Spleen (tissue), 11 donors: ENCODE measurements around the gene RIMBP2. TPM values are rescaled to one million over a fixed set of nuclear protein-coding genes. Genes with fewer than 3 reads are reported as not detected.

Experiments
- DNase-seq: peaks from one replicate; pipeline ENCODE4 v3.0.0-alpha.2; 2020
- H3K27ac ChIP-seq, 8 donors: fragments of 200-600 bp; sonication (generic) in 7 of 8; 1 replicate in 4 of 8; 2 replicates in 4 of 8; pipeline versions ENCODE4 v1.5.0 to v1.8.0; 2016 to 2021; ENCODE audit warnings: inconsistent platforms in 4 of 8, mild to moderate bottlenecking in 4 of 8, moderate library complexity in 1 of 8
- H3K27me3 ChIP-seq, 7 donors: fragments of 200-600 bp; sonication (generic) in 6 of 7; replicated peaks in 1 of 7; 1 replicate in 4 of 7; 2 replicates in 3 of 7; pipeline versions ENCODE4 v1.5.0 to v1.8.0; 2016 to 2021; ENCODE audit warnings: inconsistent platforms in 3 of 7, mild to moderate bottlenecking in 1 of 7
- H3K36me3 ChIP-seq, 6 donors: fragments of 200-600 bp; sonication (generic) in 5 of 6; 1 replicate in 4 of 6; 2 replicates in 2 of 6; pipeline versions ENCODE4 v1.5.0 to v1.8.0; 2016 to 2021; ENCODE audit warnings: inconsistent platforms in 2 of 6
- H3K4me1 ChIP-seq, 6 donors: fragments of 200-600 bp; sonication (generic) in 5 of 6; 1 replicate in 3 of 6; 2 replicates in 3 of 6; pipeline versions ENCODE4 v1.5.0 to v1.8.0; 2016 to 2021; ENCODE audit warnings: inconsistent platforms in 3 of 6
- H3K4me3 ChIP-seq, 8 donors: fragments of 200-600 bp; sonication (generic) in 7 of 8; 1 replicate in 4 of 8; 2 replicates in 4 of 8; pipeline versions ENCODE4 v1.5.0 to v1.8.0; 2016 to 2021; ENCODE audit warnings: inconsistent platforms in 4 of 8, mild to moderate bottlenecking in 4 of 8, moderate library complexity in 2 of 8
- H3K9me3 ChIP-seq, 8 donors: fragments of 200-600 bp; sonication (generic) in 7 of 8; 1 replicate in 4 of 8; 2 replicates in 4 of 8; pipeline versions ENCODE4 v1.5.0 to v1.8.0; 2016 to 2021; ENCODE audit warnings: inconsistent platforms in 4 of 8
- CTCF ChIP-seq, 11 experiments: fragments of 200-600 bp in 7 of 11; fragments of 450-650 bp in 4 of 11; sonication (generic) in 4 of 11; IDR thresholded peaks in 8 of 11; conservative IDR thresholded peaks in 3 of 11; 1 replicate in 7 of 11; 2 replicates in 4 of 11; pipeline versions ENCODE4 v1.4.0 to v1.8.0; 2016 to 2021; ENCODE audit warnings: antibody characterized with exemption in 11 of 11, inconsistent platforms in 4 of 11, mild to moderate bottlenecking in 1 of 11
- POLR2A ChIP-seq, 3 donors: fragments of 450-650 bp; IDR thresholded peaks; one replicate each; pipeline ENCODE4 v1.5.1; 2017; ENCODE audit warnings: antibody characterized with exemption in 3 of 3, mild to moderate bottlenecking in 1 of 3
- POLR2AphosphoS5 ChIP-seq, 3 donors: sonication (generic); formaldehyde crosslinking; IDR thresholded peaks; one replicate each; pipeline ENCODE4 v1.5.1; 2017; ENCODE audit warnings: antibody characterized with exemption in 3 of 3
- WGBS, 5 donors: extraction: QIAGEN DNeasy Blood & Tissue Kit in 3 of 5; methylation state at CpG; one replicate each; pipeline versions ENCODE4 v1.1.5 to v1.1.7; 2013 to 2018; 5-methylcytosine and 5-hydroxymethylcytosine counted together
- intact Hi-C: fragments of 100-400 bp; cut with DNase I; formaldehyde crosslinking; loops from one replicate; pipeline ENCODE4 v1.15.0; 2023; ENCODE audit warnings: low total_unique reads
- polyA plus RNA-seq, 3 donors: library from polyadenylated mRNA; stranded (reverse); fragments of 200-250 nt; gene quantifications; one replicate each; pipeline ENCODE4 v1.2.1, GENCODE V29; 2013
- total RNA-seq, 7 donors: library from RNA; depleted of rRNA in 3 of 7; stranded (reverse); fragments of >200 nt in 3 of 7; fragmentation: NEBNext Ultra II Directional in 4 of 7; extraction: Animal tissue kit (Norgen Biotek cat#: 25700) in 4 of 7; gene quantifications; one replicate each; pipeline versions ENCODE4 v1.1.0 to v1.2.1, GENCODE V29; 2016 to 2021
- donor health status: healthy with polysubstance abuse.
- donor health status: DM: no; HTN: no; CAD: no; lungs with moderate emphysema.
- donor health status: DM: no; HTN: no; CAD: no.
- donor health status: Bipolar disorder and iron deficiency.
- donor health status: healthy.
- donor health status: DM: no; HTN: no; CAD: no.
- donor health status: DM: yes; HTN: yes; CAD: no.

Gene RIMBP2
- total and polyA plus RNA-seq, 10 donors = 0.05 to 5.2 (median 0.95) TPM

- WGBS, 5 donors = 69 to 83% (median 77%) methylated on average over 16 to 18 of the region's 18 CpGs
- Histone ChIP-seq H3K9me3 (no peaks in the 10 kb centered on the region), H3K4me3 (no peak overlapping the region), H3K36me3 (no peaks in the 10 kb centered on the region), H3K4me1 (no peaks in the 10 kb centered on the region), H3K27me3 (peaks cover 0 to 8% (median 0%) of the 10 kb centered on the region in 7 donors), H3K27ac (no peak overlapping the region)
- DNase-seq = no peak
- TF ChIP-seq CTCF (IDR thresholded peaks at IDR 0.05 in 8 of 11, conservative IDR thresholded peaks at IDR 0.05 in 3 of 11) = no peak
- no peak for TF ChIP-seq POLR2A (IDR thresholded peaks at IDR 0.05)
- no peak for TF ChIP-seq POLR2AphosphoS5 (IDR thresholded peaks at IDR 0.05)
- intact Hi-C loops = no loop called here
Observed at GRCh38 chr12:130504110-130504839, 211.8 kb downstream of the RIMBP2 start.

GRCh38 chr12:130501821-130502220, 214.3 kb downstream of the RIMBP2 start:
- H3K9me3 ChIP-seq = no peaks in the 10 kb centered on the region
- no peaks in the 10 kb centered on the region for H3K36me3 ChIP-seq
- no peak for DNase-seq
- WGBS, 5 donors = 84 to 91% (median 87%) methylated on average over 7 to 8 of the region's 8 CpGs
- H3K4me1 ChIP-seq = no peaks in the 10 kb centered on the region
- TF ChIP-seq POLR2A (IDR thresholded peaks at IDR 0.05) (no peak), POLR2AphosphoS5 (IDR thresholded peaks at IDR 0.05) (no peak), CTCF (IDR thresholded peaks at IDR 0.05 in 8 of 11, conservative IDR thresholded peaks at IDR 0.05 in 3 of 11) (no peak)
- no peak overlapping the region for H3K27ac ChIP-seq
- no peaks in the 10 kb centered on the region for H3K27me3 ChIP-seq
- intact Hi-C loops = no loop called here
- H3K4me3 ChIP-seq = no peak overlapping the region

- no peaks in the 10 kb centered on the region for H3K9me3 ChIP-seq
- DNase-seq = no peak
- H3K27ac ChIP-seq = no peak overlapping the region
- WGBS, 5 donors = 70 to 87% (median 79%) methylated on average over 16 of the region's 16 CpGs
- TF ChIP-seq POLR2A (IDR thresholded peaks at IDR 0.05) (no peak), POLR2AphosphoS5 (IDR thresholded peaks at IDR 0.05) (no peak)
- intact Hi-C loops = no loop called here
- no peaks in the 10 kb centered on the region for H3K4me1 ChIP-seq
- H3K4me3 ChIP-seq = no peak overlapping the region
- H3K36me3 ChIP-seq = no peaks in the 10 kb centered on the region
- no peaks in the 10 kb centered on the region for H3K27me3 ChIP-seq
Observed at GRCh38 chr12:130500835-130501330, 215.2 kb downstream of the RIMBP2 start.

- TF ChIP-seq POLR2A (IDR thresholded peaks at IDR 0.05) (no peak), POLR2AphosphoS5 (IDR thresholded peaks at IDR 0.05) (no peak), CTCF (IDR thresholded peaks at IDR 0.05 in 8 of 11, conservative IDR thresholded peaks at IDR 0.05 in 3 of 11) (no peak)
- no peaks in the 10 kb centered on the region for H3K36me3 ChIP-seq
- intact Hi-C loops = no loop called here
- no peaks in the 10 kb centered on the region for H3K4me1 ChIP-seq
- H3K27ac ChIP-seq = no peak overlapping the region
- WGBS, 5 donors = 63 to 78% (median 74%) methylated on average over 4 of the region's 4 CpGs
- no peaks in the 10 kb centered on the region for H3K27me3 ChIP-seq
- no peak for DNase-seq
- H3K9me3 ChIP-seq = no peaks in the 10 kb centered on the region
- no peak overlapping the region for H3K4me3 ChIP-seq
Observed at GRCh38 chr12:130499474-130499873, 216.6 kb downstream of the RIMBP2 start.
